ENCODE data around the gene CYTH3. TPM values are rescaled to one million over a fixed set of nuclear protein-coding genes. Genes with fewer than 3 reads are reported as not detected.

CYTH3 gene
- total and polyA plus RNA-seq, 9 of the 15 experiments (the other 6 are each of a cell fraction or from before 2014, with no cell fraction given) = 0.25 to 15.2 (median 11.4) TPM

DNA sequence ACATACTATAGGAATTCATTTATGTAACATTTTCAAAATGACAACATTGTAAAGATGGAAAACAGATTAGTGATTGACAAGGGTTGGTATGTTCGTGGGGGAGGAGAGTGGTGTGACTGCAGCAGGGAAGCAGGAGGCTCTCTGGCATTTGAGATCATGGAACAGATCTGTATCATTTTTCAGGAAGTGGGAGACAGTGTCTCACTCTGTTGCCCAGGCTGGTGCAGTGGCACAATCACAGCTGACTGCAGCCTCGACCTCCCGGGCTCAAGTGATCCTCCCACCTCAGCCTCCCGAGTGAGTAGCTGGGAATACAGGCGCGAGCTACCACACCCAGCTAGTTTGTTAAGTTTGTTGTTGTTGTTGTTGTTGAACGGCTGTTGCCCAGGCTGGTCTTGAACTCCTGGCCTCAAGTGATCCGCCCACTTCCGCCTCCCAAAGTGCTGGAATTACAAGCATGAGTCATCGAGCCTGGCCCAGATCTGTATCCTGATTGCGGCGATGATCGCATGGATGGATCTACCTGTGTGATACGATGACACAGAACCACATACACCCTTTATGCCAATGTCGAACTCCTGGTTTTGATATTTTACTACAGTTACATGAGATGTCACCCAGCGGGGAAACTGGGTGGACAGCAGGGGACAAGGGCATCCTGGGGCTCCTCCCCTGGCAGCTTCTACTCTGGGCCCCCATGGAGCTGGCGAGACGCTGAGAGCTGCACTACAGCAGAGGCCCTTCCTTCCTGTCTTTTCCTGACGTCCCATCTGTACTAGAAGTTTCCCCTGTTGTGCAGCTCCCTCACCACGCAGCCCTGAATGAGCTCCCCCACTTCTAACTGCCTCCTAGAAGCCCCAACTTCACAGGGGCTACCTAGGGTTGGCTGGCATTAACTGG is 12.3 kb upstream of the CYTH3 start:
- peak overlapping the region; percentile 61 for H2AFZ ChIP-seq (ENCODE audit: low read depth, low read length)
- no peak overlapping the region for H3K4me3 ChIP-seq
- no peaks in the 10 kb centered on the region for H3K9me1 ChIP-seq (ENCODE audit: control insufficient read depth, insufficient read depth, low read length)
- DNase-seq (ENCODE audit: extremely low read depth in 1 of 4, low spot score in 3 of 4) = no peak
- H3K27ac ChIP-seq (ENCODE audit: extremely low read depth, low read depth, low read length) = no peak overlapping the region
- peaks cover 5 to 10% of the 10 kb centered on the region in 2 experiments; a peak in 3 of 5 replicates for H3K4me1 ChIP-seq (replicated peaks in 1 of 2; ENCODE audit: control insufficient read depth in 2 of 2, insufficient read depth in 2 of 2, low read length in 2 of 2)
- intact Hi-C loops (cut with micrococcal nuclease) (no loop called here), in situ Hi-C loops (cut with MboI) (no loop called here)
- H3K4me2 ChIP-seq (ENCODE audit: insufficient read depth, low read length) = no peak overlapping the region; the same call in 1 of the 2 replicates
- no peaks in the 10 kb centered on the region for H4K20me1 ChIP-seq (replicated peaks; ENCODE audit: control insufficient read depth, insufficient read depth, low read length)
- H3K27me3 ChIP-seq (ENCODE audit: control insufficient read depth in 2 of 2, insufficient read depth in 2 of 2, low read length in 2 of 2) = no peaks in the 10 kb centered on the region
- no peak for FAIRE-seq
- POLR2A ChIA-PET = interaction anchor here (0.6 kb wide), 1 partner anchor 9 kb away, joined by 3 read pairs; no protein-coding TSS in a partner anchor
- no peaks in the 10 kb centered on the region for H3K79me2 ChIP-seq (ENCODE audit: control insufficient read depth, insufficient read depth, low read length)
- 0 out of 4 replicates have a peak overlapping the region, but pooled peaks of 1 of the 2 experiments have one; percentile 48 for H3K9ac ChIP-seq (ENCODE audit: insufficient read depth in 1 of 2, low read depth in 2 of 2, low read length in 2 of 2)
- CTCF ChIA-PET (ENCODE audit: low intra/inter-chr PET ratio) = no interaction called here
- WGBS (ENCODE audit: insufficient coverage, low coverage, missing lambda C conversion rate) = 34% methylated on average over 20 of the region's 20 CpGs
- peak; percentile 32; the same call in 2 of the 3 replicates for ATAC-seq
- BruUV-seq (replicated peaks) = no TSS peak
- no peaks in the 10 kb centered on the region for H3K36me3 ChIP-seq (ENCODE audit: control insufficient read depth, insufficient read depth, low read length)
- no peaks in the 10 kb centered on the region for H3K9me3 ChIP-seq (replicated peaks; ENCODE audit: control insufficient read depth, insufficient read depth, low read depth, low read length)
- TF ChIP-seq RFX7 (CRISPR knock-in tag; IDR thresholded peaks at IDR 0.05) (no peak), SIN3B (IDR thresholded peaks at IDR 0.05; ENCODE audit: low read depth) (no peak), MTA1 (IDR thresholded peaks at IDR 0.05; ENCODE audit: borderline replicate concordance) (0 out of 2 replicates have a peak, but pooled peaks have one; percentile 41), ZNF77 (CRISPR knock-in tag; IDR thresholded peaks at IDR 0.05) (no peak), NCOR1 (IDR thresholded peaks at IDR 0.05) (no peak), ZNF41 (CRISPR knock-in tag; conservative IDR thresholded peaks at IDR 0.05) (no peak), HMG20B (CRISPR knock-in tag; IDR thresholded peaks at IDR 0.05) (no peak), GATA2 (CRISPR knock-in tag; IDR thresholded peaks at IDR 0.05) (0 out of 2 replicates have a peak, but pooled peaks have one; percentile 27), CTBP1 (IDR thresholded peaks at IDR 0.05; ENCODE audit: borderline replicate concordance) (peak; percentile 46; the same call in 1 of the 2 replicates), PCBP2 (IDR thresholded peaks at IDR 0.05; ENCODE audit: low read depth, low read length, poor library complexity, severe bottlenecking) (no peak), ZNF354B (CRISPR knock-in tag; IDR thresholded peaks at IDR 0.05) (no peak), CBX1 (IDR thresholded peaks at IDR 0.05; ENCODE audit: low read depth) (0 out of 2 replicates have a peak, but pooled peaks have one; percentile 38), BRD4 (IDR thresholded peaks at IDR 0.05) (no peak), FOSL1 (tag; conservative IDR thresholded peaks at IDR 0.05) (peak; percentile 78), ADNP (tag; IDR thresholded peaks at IDR 0.05) (peak; percentile 79), JUND (IDR thresholded peaks at IDR 0.05; ENCODE audit: borderline replicate concordance, low read depth, low read length) (peak; percentile 85), JUND (tag; IDR thresholded peaks at IDR 0.05; ENCODE audit: borderline replicate concordance, low read depth, low read length) (peak; percentile 80), ARID1B (IDR thresholded peaks at IDR 0.05) (peak; percentile 49; the same call in 1 of the 2 replicates), NELFE (IDR thresholded peaks at IDR 0.05; ENCODE audit: insufficient read depth, insufficient read length) (no peak), FOXK1 (CRISPR knock-in tag; IDR thresholded peaks at IDR 0.05; ENCODE audit: borderline replicate concordance) (no peak), DPF2 (IDR thresholded peaks at IDR 0.05) (0 out of 2 replicates have a peak, but pooled peaks have one; percentile 25), KLF13 (tag; IDR thresholded peaks at IDR 0.05; ENCODE audit: borderline replicate concordance, low read depth) (no peak), MYNN (IDR thresholded peaks at IDR 0.05) (no peak), MYNN (CRISPR knock-in tag; IDR thresholded peaks at IDR 0.05) (no peak), PHB (CRISPR knock-in tag; IDR thresholded peaks at IDR 0.05) (no peak)
- TF ChIP-seq, protein P1, sequence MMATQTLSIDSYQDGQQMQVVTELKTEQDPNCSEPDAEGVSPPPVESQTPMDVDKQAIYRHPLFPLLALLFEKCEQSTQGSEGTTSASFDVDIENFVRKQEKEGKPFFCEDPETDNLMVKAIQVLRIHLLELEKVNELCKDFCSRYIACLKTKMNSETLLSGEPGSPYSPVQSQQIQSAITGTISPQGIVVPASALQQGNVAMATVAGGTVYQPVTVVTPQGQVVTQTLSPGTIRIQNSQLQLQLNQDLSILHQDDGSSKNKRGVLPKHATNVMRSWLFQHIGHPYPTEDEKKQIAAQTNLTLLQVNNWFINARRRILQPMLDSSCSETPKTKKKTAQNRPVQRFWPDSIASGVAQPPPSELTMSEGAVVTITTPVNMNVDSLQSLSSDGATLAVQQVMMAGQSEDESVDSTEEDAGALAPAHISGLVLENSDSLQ (IDR thresholded peaks at IDR 0.05) = peak; percentile 67; the same call in 1 of the 2 replicates

Data from K562 (cell line).